ENCODE measurements around the gene SF3B4. TPM values are rescaled to one million over a fixed set of nuclear protein-coding genes. Genes with fewer than 3 reads are reported as not detected.
A peak's percentile ranks its signal among the peaks of the same experiment; 100 is the strongest.
"Not testable (repeated sequence)": the region's sequence is repeated elsewhere in the genome, so short reads cannot be mapped to it uniquely, and the experiment has no call there.

Gene SF3B4
- total RNA-seq, 4 donors from 2014 or later: 4.4 to 17.4 (median 8.1) TPM

GRCh38 chr1:149886396-149887195 is 41.0 kb downstream of the SF3B4 start:
- TF ChIP-seq POLR2A (IDR thresholded peaks at IDR 0.05) (peak; percentile 99 to 100), CTCF (IDR thresholded peaks at IDR 0.05 in 4 of 5, conservative IDR thresholded peaks at IDR 0.05 in 1 of 5) (no peak)
- ATAC-seq (peak; percentile 81 to 87), DNase-seq (peak; percentile 94 to 95)
- no peaks in the 10 kb centered on the region for H3K36me3 ChIP-seq
- H3K4me3 ChIP-seq: peak overlapping the region; percentile 66 to 87 (median 81)
- peak overlapping the region; percentile 95 to 99 (median 98) for H3K27ac ChIP-seq
- H3K27me3 ChIP-seq: no peaks in the 10 kb centered on the region
- intact Hi-C loops (cut with DNase I; ENCODE audit: low total_unique reads): no loop called here
- in situ Hi-C loops (cut with MboI; ENCODE audit: low sequenced_read_pairs in 4 of 4): no loop called here
- peaks cover 22% of the 10 kb centered on the region in 2 donors for H3K4me1 ChIP-seq
- no peaks in the 10 kb centered on the region for H3K9me3 ChIP-seq

- Histone ChIP-seq H3K4me1 (peaks cover 22% of the 10 kb centered on the region in 2 donors), H3K4me3 (peak overlapping the region; percentile 66 to 81 (median 76)), H3K27ac (peak overlapping the region; percentile 95 to 99 (median 98))
- H3K36me3 ChIP-seq; H3K27me3 ChIP-seq; DNase-seq; H3K9me3 ChIP-seq; in situ Hi-C loops (cut with MboI; ENCODE audit: low sequenced_read_pairs in 4 of 4); intact Hi-C loops (cut with DNase I; ENCODE audit: low total_unique reads): not testable (repeated sequence)
- peak; percentile 0 to 2 for ATAC-seq
Observed at GRCh38 chr1:149886121-149886395, 41.5 kb downstream of the SF3B4 start.

- DNase-seq: peak; percentile 85 to 87
- H3K4me1 ChIP-seq: peaks cover 22% of the 10 kb centered on the region in 2 donors
- peak; percentile 20 to 21 for ATAC-seq
- intact Hi-C loops (cut with DNase I; ENCODE audit: low total_unique reads): no loop called here
- in situ Hi-C loops (cut with MboI; ENCODE audit: low sequenced_read_pairs in 4 of 4): no loop called here
- H3K36me3 ChIP-seq: no peaks in the 10 kb centered on the region
- peak overlapping the region; percentile 95 to 99 (median 98) for H3K27ac ChIP-seq
- H3K4me3 ChIP-seq: peak overlapping the region; percentile 66 to 81 (median 76)
- H3K9me3 ChIP-seq: no peaks in the 10 kb centered on the region
- TF ChIP-seq CTCF (IDR thresholded peaks at IDR 0.05 in 4 of 5, conservative IDR thresholded peaks at IDR 0.05 in 1 of 5) (peak in 1 of 5 experiments; percentile 19), POLR2A (IDR thresholded peaks at IDR 0.05) (peak; percentile 31 to 55)
- H3K27me3 ChIP-seq: no peaks in the 10 kb centered on the region
Observed at GRCh38 chr1:149885339-149886120, 42.1 kb downstream of the SF3B4 start.

GRCh38 chr1:149884433-149885338 is 42.9 kb downstream of the SF3B4 start:
- intact Hi-C loops (cut with DNase I; ENCODE audit: low total_unique reads): no loop called here
- DNase-seq (peak in 1 of 2 donors; percentile 12), ATAC-seq (no peak)
- Histone ChIP-seq H3K4me1 (peaks cover 22% of the 10 kb centered on the region in 2 donors), H3K27ac (peak overlapping the region; percentile 95 to 99 (median 98)), H3K9me3 (no peaks in the 10 kb centered on the region), H3K4me3 (peak overlapping the region; percentile 66 to 81 (median 76)), H3K36me3 (no peaks in the 10 kb centered on the region), H3K27me3 (no peaks in the 10 kb centered on the region)
- no peak for TF ChIP-seq POLR2A (IDR thresholded peaks at IDR 0.05)
- no peak for TF ChIP-seq CTCF (IDR thresholded peaks at IDR 0.05 in 4 of 5, conservative IDR thresholded peaks at IDR 0.05 in 1 of 5)
- in situ Hi-C loops (cut with MboI; ENCODE audit: low sequenced_read_pairs in 4 of 4): no loop called here

All from gastrocnemius medialis (tissue), 4 donors.